Left cardiac atrium (tissue), 4 donors: ENCODE measurements around the gene OR51A7. TPM values are rescaled to one million over a fixed set of nuclear protein-coding genes. Genes with fewer than 3 reads are reported as not detected.
A peak's percentile ranks its signal among the peaks of the same experiment; 100 is the strongest.
"Not testable (repeated sequence)": the region's sequence is repeated elsewhere in the genome, so short reads cannot be mapped to it uniquely, and the experiment has no call there.

Source experiments
- ATAC-seq, 2 donors: fragments of 200-7000 bp; cut with Tn5 transposase; one replicate each; pipeline ENCODE4 v1.9.1; 2020; ENCODE audit warnings: mild to moderate bottlenecking in 2 of 2, moderate library complexity in 2 of 2
- DNase-seq: peaks from one replicate; pipeline ENCODE4 v3.0.0-alpha.2; 2020
- intact Hi-C, 2 donors: fragments of 100-400 bp; cut with DNase I; formaldehyde crosslinking; loops; one replicate each; pipeline versions ENCODE4 v1.14.1 to v1.15.1; 2022 to 2023
- long read RNA-seq: library from polyadenylated mRNA; unstranded; transcript quantifications from one replicate; pipeline ENCODE4 v2.0.0, GENCODE V29; 2021
- total RNA-seq, 2 donors: library from RNA; stranded (reverse); fragmentation: NEBNext Ultra II Directional; extraction: Animal tissue kit (Norgen Biotek cat#: 25700); gene quantifications; one replicate each; pipeline ENCODE4 v1.2.1, GENCODE V29; 2021
- donor health status: DM: no; HTN: yes; CAD: no.
- donor health status: DM: no; HTN: yes; CAD: no; lungs with severe emphysema.
- donor health status: DM: yes; HTN: yes; CAD: no.
- donor health status: Dilated cardiomyopathy.

The OR51A7 gene
- total RNA-seq: not detected
- long read RNA-seq: 0 reads

- ATAC-seq (no peak), DNase-seq (no peak)
- intact Hi-C loops: no loop called here
Measured at GRCh38 chr11:4903484-4903883, at the start of gene OR51A7. Gene OR51A7, plus strand, starts transcription at chr11:4903783. Its CDS starts 3,587 bp downstream, at chr11:4907370.

GRCh38 chr11:4854286-4854685, 49.3 kb upstream of the OR51A7 start:
- intact Hi-C loops, DNase-seq, ATAC-seq: not testable (repeated sequence)

GRCh38 chr11:4862447-4863236, 40.9 kb upstream of the OR51A7 start:
- intact Hi-C loops: no loop called here
- ATAC-seq (no peak), DNase-seq (no peak)

- DNase-seq (no peak), ATAC-seq (no peak)
- intact Hi-C loops: no loop called here
Measured at GRCh38 chr11:4863876-4864275, 39.7 kb upstream of the OR51A7 start.

- ATAC-seq (no peak), DNase-seq (no peak)
- intact Hi-C loops: no loop called here
Measured at GRCh38 chr11:4865855-4866254, 37.7 kb upstream of the OR51A7 start.

GRCh38 chr11:4881188-4881587, 22.4 kb upstream of the OR51A7 start:
- no peak for ATAC-seq
- no peak for DNase-seq
- intact Hi-C loops: no loop called here

GRCh38 chr11:4881860-4882500, 21.6 kb upstream of the OR51A7 start, which contains the start of gene OR51T1:
Gene OR51T1, plus strand, starts transcription at chr11:4881900. Its CDS starts 0 bp downstream, at chr11:4881900.
- no peak for DNase-seq
- ATAC-seq: no peak
- intact Hi-C loops: no loop called here

GRCh38 chr11:4882543-4882942, 21.0 kb upstream of the OR51A7 start:
- DNase-seq (no peak), ATAC-seq (no peak)
- intact Hi-C loops: no loop called here

- DNase-seq (no peak), ATAC-seq (no peak)
- intact Hi-C loops: no loop called here
Measured at GRCh38 chr11:4884361-4884760, 19.2 kb upstream of the OR51A7 start.

- no peak for ATAC-seq
- intact Hi-C loops: no loop called here
- no peak for DNase-seq
Measured at GRCh38 chr11:4886186-4886585, 17.4 kb upstream of the OR51A7 start.

GRCh38 chr11:4887591-4887990, 16.0 kb upstream of the OR51A7 start:
- ATAC-seq (no peak), DNase-seq (no peak)
- intact Hi-C loops: no loop called here

- intact Hi-C loops: no loop called here
- DNase-seq (no peak), ATAC-seq (no peak)
Measured at GRCh38 chr11:4890279-4890678, 13.3 kb upstream of the OR51A7 start.

- DNase-seq: no peak
- peak in 1 of 2 donors; percentile 57 for ATAC-seq
- intact Hi-C loops: no loop called here
Measured at GRCh38 chr11:4891996-4892640, 11.5 kb upstream of the OR51A7 start.

GRCh38 chr11:4916581-4916980, 13.0 kb downstream of the OR51A7 start:
- DNase-seq: no peak
- ATAC-seq: no peak
- intact Hi-C loops: no loop called here

- intact Hi-C loops: no loop called here
- DNase-seq (no peak), ATAC-seq (no peak)
Measured at GRCh38 chr11:4919250-4919649, 15.7 kb downstream of the OR51A7 start, which contains the start of gene OR51G2. Gene OR51G2, minus strand, starts transcription at chr11:4919350. Its CDS starts 3,687 bp downstream, at chr11:4915663.

GRCh38 chr11:4921796-4922195, 18.2 kb downstream of the OR51A7 start:
- DNase-seq: no peak
- ATAC-seq: no peak
- intact Hi-C loops: no loop called here

GRCh38 chr11:4922304-4922703, 18.7 kb downstream of the OR51A7 start:
- DNase-seq (no peak), ATAC-seq (no peak)
- intact Hi-C loops: no loop called here

GRCh38 chr11:4924239-4924638, 20.7 kb downstream of the OR51A7 start, which contains the start of gene OR51G1:
Gene OR51G1, minus strand, starts transcription at chr11:4924339. Its CDS starts 0 bp downstream, at chr11:4924339.
- intact Hi-C loops: no loop called here

GRCh38 chr11:4926608-4927007, 23.0 kb downstream of the OR51A7 start:
- no peak for DNase-seq
- intact Hi-C loops: no loop called here
- ATAC-seq: no peak

More at GRCh38 chr11:4924239-4924638, 20.7 kb downstream of the OR51A7 start, which contains the start of gene OR51G1:
- ATAC-seq (no peak), DNase-seq (no peak)

- ATAC-seq (no peak), DNase-seq (no peak)
- intact Hi-C loops: no loop called here
Measured at GRCh38 chr11:4932751-4933150, 29.2 kb downstream of the OR51A7 start.
